C4-2B (cell line): ENCODE data around the gene RANBP17.

Experiments used
- ZFX ChIP-seq: fragments of 450-650 bp; IDR thresholded peaks from 2 replicates; pipeline ENCODE4 v1.6.1; 2017
- TF ChIP-seq, protein P1 (sequence below): fragments of 450-650 bp; conservative IDR thresholded peaks from 2 replicates; pipeline ENCODE4 v1.5.1; 2017; ENCODE audit warnings: mild to moderate bottlenecking

DNA sequence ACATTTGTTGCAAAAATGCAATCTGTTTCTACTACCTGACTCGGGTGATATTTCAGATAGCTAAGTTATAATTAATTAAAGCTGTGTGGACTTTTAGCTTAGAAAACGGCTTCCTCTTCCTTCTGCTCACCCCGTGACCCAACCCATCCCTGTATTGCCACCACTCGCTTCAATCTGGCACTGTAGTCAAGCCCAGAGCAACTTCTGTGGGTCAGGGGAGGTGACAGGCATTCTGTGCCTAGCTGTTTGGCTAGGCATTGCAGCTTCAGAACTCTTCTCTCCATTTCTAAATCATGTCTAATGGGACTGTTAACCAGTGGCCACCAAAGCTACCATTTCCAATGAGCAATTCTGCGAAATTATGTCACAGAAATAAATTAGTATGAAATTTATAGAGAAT lies 267.5 kb downstream of the RANBP17 start:
- TF ChIP-seq, protein P1, sequence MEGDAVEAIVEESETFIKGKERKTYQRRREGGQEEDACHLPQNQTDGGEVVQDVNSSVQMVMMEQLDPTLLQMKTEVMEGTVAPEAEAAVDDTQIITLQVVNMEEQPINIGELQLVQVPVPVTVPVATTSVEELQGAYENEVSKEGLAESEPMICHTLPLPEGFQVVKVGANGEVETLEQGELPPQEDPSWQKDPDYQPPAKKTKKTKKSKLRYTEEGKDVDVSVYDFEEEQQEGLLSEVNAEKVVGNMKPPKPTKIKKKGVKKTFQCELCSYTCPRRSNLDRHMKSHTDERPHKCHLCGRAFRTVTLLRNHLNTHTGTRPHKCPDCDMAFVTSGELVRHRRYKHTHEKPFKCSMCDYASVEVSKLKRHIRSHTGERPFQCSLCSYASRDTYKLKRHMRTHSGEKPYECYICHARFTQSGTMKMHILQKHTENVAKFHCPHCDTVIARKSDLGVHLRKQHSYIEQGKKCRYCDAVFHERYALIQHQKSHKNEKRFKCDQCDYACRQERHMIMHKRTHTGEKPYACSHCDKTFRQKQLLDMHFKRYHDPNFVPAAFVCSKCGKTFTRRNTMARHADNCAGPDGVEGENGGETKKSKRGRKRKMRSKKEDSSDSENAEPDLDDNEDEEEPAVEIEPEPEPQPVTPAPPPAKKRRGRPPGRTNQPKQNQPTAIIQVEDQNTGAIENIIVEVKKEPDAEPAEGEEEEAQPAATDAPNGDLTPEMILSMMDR = no peak
- no peak for TF ChIP-seq ZFX
